Activated CD8-positive, alpha-beta memory T cell treated with anti-CD3 and anti-CD28 coated beads, Interleukin-2, amount 50 U/mL, for 24 hours (primary cell): ENCODE results near the gene FRZB.

Source experiments
- DNase-seq: peaks from one replicate; pipeline ENCODE4 v3.0.0-alpha.2; 2020; ENCODE audit errors: extremely low read depth

The FRZB gene

DNA sequence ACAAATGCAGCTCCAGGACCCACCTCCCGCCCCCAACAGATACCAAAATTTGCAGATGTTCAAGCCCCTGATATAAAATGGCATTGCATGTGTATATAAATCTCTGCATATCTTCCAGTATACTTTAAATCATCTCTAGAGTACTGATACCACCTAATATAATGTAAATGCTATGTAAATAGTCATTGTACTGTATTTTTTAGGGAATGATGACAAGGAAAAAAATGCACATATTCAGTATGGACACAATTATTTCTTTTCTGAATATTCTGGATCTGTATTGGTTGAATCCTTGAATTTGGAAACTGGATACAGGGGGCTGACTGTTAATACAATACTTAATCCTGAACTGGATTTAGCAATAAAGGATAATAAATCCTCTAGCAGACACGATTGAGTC is 67.7 kb downstream of the FRZB start:
- DNase-seq: no peak

DNA sequence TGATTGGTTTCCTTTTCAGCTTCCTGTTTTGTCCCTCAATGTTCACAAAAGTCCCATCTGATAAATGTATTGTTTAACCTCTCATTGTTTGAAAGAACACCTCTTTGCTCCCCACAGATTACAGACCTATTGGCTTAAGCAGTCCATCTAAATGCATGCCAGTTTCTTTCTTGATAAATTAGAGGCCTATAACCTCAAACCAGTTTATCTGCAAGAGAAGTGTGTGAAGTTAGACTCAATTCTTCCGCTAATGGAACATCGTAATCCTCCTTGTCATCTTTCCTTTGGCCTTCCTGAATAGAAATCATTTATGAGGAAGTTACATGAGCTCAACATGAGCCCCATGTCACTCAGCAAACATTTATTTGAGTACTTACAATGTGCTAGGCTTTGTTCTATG is 74.0 kb downstream of the FRZB start:
- DNase-seq: no peak

DNA sequence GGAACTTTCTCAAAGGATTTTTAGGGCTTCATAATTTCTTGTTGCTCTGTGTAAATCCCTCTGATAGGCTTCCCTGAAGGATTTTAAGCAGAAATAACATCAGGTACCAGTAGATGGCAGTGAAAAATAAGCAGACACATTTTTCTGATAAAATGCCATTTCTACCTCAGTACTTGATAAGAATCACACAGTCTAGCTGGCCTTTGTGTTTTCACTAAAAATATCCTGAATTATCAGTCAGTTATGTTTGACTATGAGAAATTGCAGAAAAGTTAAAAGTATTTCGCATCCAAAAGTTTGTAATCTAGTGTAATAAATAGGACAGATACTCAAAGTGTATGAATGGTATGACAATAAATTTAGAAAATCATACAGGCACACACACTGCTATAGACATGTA is 81.7 kb downstream of the FRZB start:
- DNase-seq: no peak

DNA sequence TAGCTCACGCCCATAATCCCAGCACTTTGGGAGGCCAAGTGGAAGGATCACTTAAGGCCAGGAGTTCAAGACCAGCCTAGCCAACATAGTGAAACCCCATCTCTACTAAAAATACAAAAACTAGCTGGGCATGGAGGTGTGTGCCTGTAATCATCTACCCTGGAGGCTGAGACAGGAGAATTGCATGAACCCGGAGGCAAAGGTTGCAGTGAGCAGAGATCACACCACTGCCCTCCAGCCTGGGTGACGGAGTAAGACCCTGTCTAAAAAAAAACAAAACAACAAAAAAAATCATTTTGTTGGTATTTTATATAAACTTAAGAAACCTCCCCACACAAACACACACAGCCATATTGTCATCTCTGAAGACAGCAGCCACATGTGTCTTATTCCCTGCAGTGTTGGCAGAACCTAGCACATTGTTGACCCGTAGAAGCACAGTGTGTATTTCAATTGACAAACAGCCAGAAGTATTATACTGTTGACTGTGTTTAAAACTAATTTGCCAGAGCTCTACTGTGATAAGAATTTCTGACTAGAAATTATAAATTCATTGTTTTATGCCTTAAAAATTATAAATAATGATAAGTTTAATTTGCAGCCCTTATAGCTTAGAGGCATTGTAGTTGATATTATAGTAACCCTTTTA is 82.3 kb downstream of the FRZB start:
- DNase-seq: no peak
